CD4-positive, alpha-beta T cell treated with Interleukin-21 for 1 hour (primary cell): ENCODE measurements around the gene MAN1C1.
"Not testable (repeated sequence)": the region's sequence is repeated elsewhere in the genome, so short reads cannot be mapped to it uniquely, and the experiment has no call there.

Experiments
- DNase-seq: peaks from one replicate; pipeline ENCODE4 v3.0.0-alpha.2; 2020

Gene MAN1C1

GRCh38 chr1:25583519-25584370 is 32.8 kb upstream of the MAN1C1 start:
- DNase-seq, result no peak

- no peak for DNase-seq
Measured at GRCh38 chr1:25586181-25586588, 30.4 kb upstream of the MAN1C1 start.

GRCh38 chr1:25587290-25587689 is 29.3 kb upstream of the MAN1C1 start:
- DNase-seq, result peak; percentile 30

- not testable (repeated sequence) for DNase-seq
Measured at GRCh38 chr1:25588224-25588623, 28.4 kb upstream of the MAN1C1 start.

GRCh38 chr1:25588786-25589185 is 27.8 kb upstream of the MAN1C1 start:
- DNase-seq, result not testable (repeated sequence)

- DNase-seq, result no peak
Measured at GRCh38 chr1:25590096-25590824, 26.3 kb upstream of the MAN1C1 start.

GRCh38 chr1:25593861-25594260 is 22.7 kb upstream of the MAN1C1 start:
- DNase-seq, result no peak

- DNase-seq, result no peak
Measured at GRCh38 chr1:25594971-25595370, 21.6 kb upstream of the MAN1C1 start.

GRCh38 chr1:25596641-25597040 is 19.9 kb upstream of the MAN1C1 start:
- DNase-seq, result not testable (repeated sequence)

- DNase-seq, result no peak
Measured at GRCh38 chr1:25598879-25599278, 17.7 kb upstream of the MAN1C1 start.

GRCh38 chr1:25599969-25600610 is 16.5 kb upstream of the MAN1C1 start:
- no peak for DNase-seq

GRCh38 chr1:25600971-25601699 is 15.5 kb upstream of the MAN1C1 start:
- not testable (repeated sequence) for DNase-seq

- not testable (repeated sequence) for DNase-seq
Measured at GRCh38 chr1:25603779-25604538, 12.6 kb upstream of the MAN1C1 start.

- DNase-seq, result no peak
Measured at GRCh38 chr1:25607123-25607522, 9.5 kb upstream of the MAN1C1 start.

GRCh38 chr1:25608488-25609178 is 8.0 kb upstream of the MAN1C1 start:
- peak; percentile 89 for DNase-seq

- DNase-seq, result no peak
Measured at GRCh38 chr1:25609921-25610320, 6.7 kb upstream of the MAN1C1 start.

- peak; percentile 36 for DNase-seq
Measured at GRCh38 chr1:25610822-25611630, 5.6 kb upstream of the MAN1C1 start.

GRCh38 chr1:25611843-25612242 is 4.7 kb upstream of the MAN1C1 start:
- DNase-seq, result no peak

- DNase-seq, result no peak
Measured at GRCh38 chr1:25612421-25612820, 4.2 kb upstream of the MAN1C1 start.

GRCh38 chr1:25613091-25613490 is 3.5 kb upstream of the MAN1C1 start:
- no peak for DNase-seq
